Lower lobe of right lung (tissue), 2 donors: ENCODE measurements around the gene ACADSB. TPM values are rescaled to one million over a fixed set of nuclear protein-coding genes. Genes with fewer than 3 reads are reported as not detected.

ENCODE experiments used
- ATAC-seq, 2 donors: fragments of 200-7000 bp; cut with Tn5 transposase; one replicate each; pipeline ENCODE4 v1.9.1; 2020 to 2022; ENCODE audit warnings: mild to moderate bottlenecking in 2 of 2, moderate library complexity in 2 of 2
- DNase-seq: peaks from one replicate; pipeline ENCODE4 v3.0.0-alpha.2; 2020
- H3K27ac ChIP-seq: fragments of 200-600 bp; one replicate; pipeline ENCODE4 v1.8.0; 2022
- H3K27me3 ChIP-seq: fragments of 200-600 bp; one replicate; pipeline ENCODE4 v1.8.0; 2022; ENCODE audit warnings: low read depth
- H3K36me3 ChIP-seq: fragments of 200-600 bp; one replicate; pipeline ENCODE4 v1.8.0; 2022; ENCODE audit warnings: mild to moderate bottlenecking
- H3K4me1 ChIP-seq: fragments of 200-600 bp; one replicate; pipeline ENCODE4 v1.8.0; 2022
- H3K4me3 ChIP-seq: fragments of 200-600 bp; one replicate; pipeline ENCODE4 v1.8.0; 2022; ENCODE audit warnings: mild to moderate bottlenecking
- H3K9me3 ChIP-seq: fragments of 200-600 bp; one replicate; pipeline ENCODE4 v1.8.0; 2022
- CTCF ChIP-seq: fragments of 200-600 bp; IDR thresholded peaks from one replicate; pipeline ENCODE4 v1.8.0; 2022; ENCODE audit warnings: antibody characterized with exemption, mild to moderate bottlenecking
- intact Hi-C: fragments of 100-400 bp; cut with DNase I; formaldehyde crosslinking; loops from one replicate; pipeline ENCODE4 v1.11.0; 2022
- total RNA-seq: library from RNA; stranded (reverse); fragmentation: NEBNext Ultra II Directional; extraction: Animal tissue kit (Norgen Biotek cat#: 25700); gene quantifications from one replicate; pipeline ENCODE4 v1.2.1, GENCODE V29; 2021
- donor health status: DM: no; HTN: yes; CAD: no; lungs with severe emphysema.

ACADSB gene
- total RNA-seq, 1 donor from 2014 or later = 24.0 TPM

GRCh38 chr10:123000155-123000554 lies 8.7 kb upstream of the ACADSB start:
- no peak for DNase-seq

GRCh38 chr10:123001370-123001769 lies 7.4 kb upstream of the ACADSB start:
- H3K4me1 ChIP-seq = peaks cover 24% of the 10 kb centered on the region
- DNase-seq (no peak), ATAC-seq (no peak)
- H3K4me3 ChIP-seq = no peak overlapping the region
- no peak for TF ChIP-seq CTCF
- no peaks in the 10 kb centered on the region for H3K27me3 ChIP-seq
- H3K27ac ChIP-seq = no peak overlapping the region
- H3K9me3 ChIP-seq = no peaks in the 10 kb centered on the region
- intact Hi-C loops = no loop called here
- peaks cover 26% of the 10 kb centered on the region for H3K36me3 ChIP-seq

More at GRCh38 chr10:123000155-123000554, 8.7 kb upstream of the ACADSB start:
- Histone ChIP-seq H3K27ac (no peak overlapping the region), H3K9me3 (no peaks in the 10 kb centered on the region), H3K27me3 (no peaks in the 10 kb centered on the region), H3K4me1 (peaks cover 19% of the 10 kb centered on the region), H3K4me3 (no peak overlapping the region), H3K36me3 (peaks cover 32% of the 10 kb centered on the region)
- no peak for ATAC-seq
- TF ChIP-seq CTCF = no peak
- intact Hi-C loops = no loop called here

GRCh38 chr10:123004298-123004697 lies 4.5 kb upstream of the ACADSB start:
- H3K27me3 ChIP-seq = no peaks in the 10 kb centered on the region
- peaks cover 37% of the 10 kb centered on the region for H3K4me1 ChIP-seq
- H3K9me3 ChIP-seq = no peaks in the 10 kb centered on the region
- H3K27ac ChIP-seq = no peak overlapping the region
- DNase-seq (no peak), ATAC-seq (no peak)
- intact Hi-C loops = no loop called here
- H3K36me3 ChIP-seq = peaks cover 6% of the 10 kb centered on the region
- H3K4me3 ChIP-seq = no peak overlapping the region
- TF ChIP-seq CTCF = no peak

- peak overlapping the region; percentile 96 for H3K4me3 ChIP-seq
- ATAC-seq (peak; percentile 70 to 81), DNase-seq (peak; percentile 50)
- peaks cover 6% of the 10 kb centered on the region for H3K36me3 ChIP-seq
- H3K9me3 ChIP-seq = no peaks in the 10 kb centered on the region
- no peaks in the 10 kb centered on the region for H3K27me3 ChIP-seq
- peaks cover 52% of the 10 kb centered on the region for H3K4me1 ChIP-seq
- intact Hi-C loops = no loop called here
- no peak for TF ChIP-seq CTCF
- peak overlapping the region; percentile 95 for H3K27ac ChIP-seq
Observed at GRCh38 chr10:123007558-123008354, 1.1 kb upstream of the ACADSB start.

- no peak for TF ChIP-seq CTCF
- intact Hi-C loops = no loop called here
- Histone ChIP-seq H3K36me3 (peaks cover 6% of the 10 kb centered on the region), H3K4me3 (peak overlapping the region; percentile 96), H3K4me1 (peaks cover 46% of the 10 kb centered on the region), H3K27me3 (no peaks in the 10 kb centered on the region), H3K27ac (peak overlapping the region; percentile 95), H3K9me3 (no peaks in the 10 kb centered on the region)
- DNase-seq (peak; percentile 51), ATAC-seq (peak; percentile 2 to 27)
Observed at GRCh38 chr10:123009105-123009820, 457 bp downstream of the ACADSB start.
